HL-60 (cell line): ENCODE data around the gene LIPC.

ENCODE experiments used
- DNase-seq, 2 experiments: peaks; one replicate each; pipeline ENCODE4 v3.0.0-alpha.2; 2010 to 2020; ENCODE audit warnings: low read depth in 1 of 2, low spot score in 1 of 2
- H3K27ac ChIP-seq: fragments of 250-450 bp; sonication (Bioruptor Pico); replicated peaks from 2 replicates; pipeline ENCODE4 v1.5.1; 2020; ENCODE audit warnings: mild to moderate bottlenecking, moderate library complexity
- H3K27me3 ChIP-seq: fragments of 250-450 bp; sonication (Bioruptor Pico); 2 replicates; pipeline ENCODE4 v1.5.1; 2021; ENCODE audit warnings: mild to moderate bottlenecking, moderate library complexity; ENCODE audit not compliant: insufficient read depth, poor library complexity, severe bottlenecking
- H3K4me3 ChIP-seq: replicated peaks from 2 replicates; pipeline ENCODE4 v1.5.1; 2011; ENCODE audit warnings: mild to moderate bottlenecking, control low read depth, low read length; ENCODE audit not compliant: insufficient read depth
- CTCF ChIP-seq: IDR thresholded peaks from one replicate; pipeline ENCODE4 v1.5.1; 2011; ENCODE audit warnings: low read length, control low read depth, inconsistent platforms; ENCODE audit not compliant: insufficient read depth
- GABPA ChIP-seq: IDR thresholded peaks from 2 replicates; pipeline ENCODE4 v1.6.1; 2012; ENCODE audit warnings: low read depth
- POLR2AphosphoS5 ChIP-seq: IDR thresholded peaks from 2 replicates; pipeline ENCODE4 v1.6.1; 2012; ENCODE audit warnings: low read depth
- REST ChIP-seq: IDR thresholded peaks from 2 replicates; pipeline ENCODE4 v1.6.1; 2012; ENCODE audit warnings: low read depth; ENCODE audit not compliant: insufficient replicate concordance
- SPI1 ChIP-seq: IDR thresholded peaks from 2 replicates; pipeline ENCODE4 v1.6.1; 2012; ENCODE audit warnings: low read depth, mild to moderate bottlenecking, borderline replicate concordance

The LIPC gene

GRCh38 chr15:58534556-58534955 lies 102.8 kb downstream of the LIPC start:
- Histone ChIP-seq H3K27ac (no peak overlapping the region), H3K27me3 (no peaks in the 10 kb centered on the region), H3K4me3 (no peak overlapping the region)
- TF ChIP-seq REST (no peak), CTCF (no peak), SPI1 (no peak), GABPA (no peak), POLR2AphosphoS5 (no peak)
- no peak for DNase-seq

GRCh38 chr15:58535337-58535736 lies 103.5 kb downstream of the LIPC start:
- no peaks in the 10 kb centered on the region for H3K27me3 ChIP-seq
- DNase-seq = no peak
- no peak overlapping the region for H3K27ac ChIP-seq
- no peak for TF ChIP-seq GABPA
- no peak for TF ChIP-seq SPI1
- TF ChIP-seq POLR2AphosphoS5 = no peak
- no peak for TF ChIP-seq CTCF
- TF ChIP-seq REST = no peak
- H3K4me3 ChIP-seq = no peak overlapping the region

- no peak for TF ChIP-seq GABPA
- TF ChIP-seq REST = no peak
- no peak for TF ChIP-seq SPI1
- no peak overlapping the region for H3K27ac ChIP-seq
- DNase-seq = no peak
- no peak overlapping the region for H3K4me3 ChIP-seq
- H3K27me3 ChIP-seq = no peaks in the 10 kb centered on the region
Observed at GRCh38 chr15:58535894-58536293, 104.1 kb downstream of the LIPC start.

GRCh38 chr15:58536414-58536813 lies 104.6 kb downstream of the LIPC start:
- H3K27me3 ChIP-seq = no peaks in the 10 kb centered on the region
- TF ChIP-seq SPI1 = no peak
- no peak for TF ChIP-seq REST
- no peak for TF ChIP-seq POLR2AphosphoS5
- no peak for TF ChIP-seq GABPA
- no peak for TF ChIP-seq CTCF
- DNase-seq = no peak
- no peak overlapping the region for H3K4me3 ChIP-seq
- no peak overlapping the region for H3K27ac ChIP-seq
